ENCODE results near the gene PRPF40B. TPM values are rescaled to one million over a fixed set of nuclear protein-coding genes. Genes with fewer than 3 reads are reported as not detected.

Gene PRPF40B
- total and polyA plus RNA-seq, 9 of the 15 experiments (the other 6 are each of a cell fraction or from before 2014, with no cell fraction given): 0.55 to 10.6 (median 4.8) TPM

DNA sequence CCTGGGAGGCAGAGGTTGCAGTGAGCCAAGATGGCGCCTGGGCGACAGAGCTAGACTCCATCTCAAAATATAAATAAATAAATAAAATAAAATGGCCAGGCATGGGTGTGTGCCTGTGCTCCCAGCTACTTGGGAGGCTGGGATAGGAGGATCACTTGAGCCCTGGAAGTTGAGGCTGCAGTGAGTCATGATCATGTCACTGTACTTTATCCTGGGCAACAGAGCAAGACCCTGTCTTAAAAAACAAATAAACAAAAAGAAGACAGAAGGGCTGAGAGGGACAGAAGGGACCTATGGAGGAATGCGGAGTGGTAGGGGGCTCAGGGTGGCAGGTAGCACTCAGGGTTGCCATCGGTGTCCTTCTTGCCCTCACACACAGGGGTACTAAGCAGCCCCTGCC is 40.8 kb downstream of the PRPF40B start:
- Histone ChIP-seq H3K9ac (ENCODE audit: insufficient read depth in 1 of 2, low read depth in 2 of 2, low read length in 2 of 2) (no peak overlapping the region; a peak in 1 of 4 replicates), H3K4me3 (no peak overlapping the region), H3K9me1 (ENCODE audit: control insufficient read depth, insufficient read depth, low read length) (no peaks in the 10 kb centered on the region), H2AFZ (ENCODE audit: low read depth, low read length) (no peak overlapping the region), H3K79me2 (ENCODE audit: control insufficient read depth, insufficient read depth, low read length) (no peaks in the 10 kb centered on the region), H3K4me2 (ENCODE audit: insufficient read depth, low read length) (no peak overlapping the region), H4K20me1 (replicated peaks; ENCODE audit: control insufficient read depth, insufficient read depth, low read length) (no peaks in the 10 kb centered on the region), H3K36me3 (ENCODE audit: control insufficient read depth, insufficient read depth, low read length) (peaks cover 10% of the 10 kb centered on the region; the same call in 1 of the 3 replicates), H3K27me3 (ENCODE audit: control insufficient read depth in 2 of 2, insufficient read depth in 2 of 2, low read length in 2 of 2) (no peaks in the 10 kb centered on the region), H3K4me1 (replicated peaks in 1 of 2; ENCODE audit: control insufficient read depth in 2 of 2, insufficient read depth in 2 of 2, low read length in 2 of 2) (peaks cover 13 to 26% of the 10 kb centered on the region in 2 experiments; a peak in 4 of 5 replicates), H3K27ac (ENCODE audit: extremely low read depth, low read depth, low read length) (peak overlapping the region; percentile 95; the same call in 2 of the 3 replicates), H3K9me3 (replicated peaks; ENCODE audit: control insufficient read depth, insufficient read depth, low read depth, low read length) (no peaks in the 10 kb centered on the region)
- FAIRE-seq (no peak), DNase-seq (ENCODE audit: extremely low read depth in 1 of 4, low spot score in 3 of 4) (no peak), ATAC-seq (no peak)
- BruUV-seq (replicated peaks): no TSS peak
- intact Hi-C loops (cut with micrococcal nuclease) (no loop called here), in situ Hi-C loops (cut with MboI) (no loop called here)
- ChIA-PET POLR2A (interaction anchor here (1.2 to 1.9 kb wide), 4 partner anchors 9 to 39 kb away, joined by 4 to 16 read pairs (median 6); no protein-coding TSS in a partner anchor), CTCF (ENCODE audit: low intra/inter-chr PET ratio) (no interaction called here)
- 84% methylated on average over 4 of the region's 4 CpGs for WGBS (ENCODE audit: insufficient coverage, low coverage, missing lambda C conversion rate)
- no peak for TF ChIP-seq ZBTB8A (IDR thresholded peaks at IDR 0.05; ENCODE audit: partially characterized antibody)
- TF ChIP-seq CHD4 (IDR thresholded peaks at IDR 0.05; ENCODE audit: insufficient read depth, insufficient replicate concordance, low read depth, low read length, poor library complexity, severe bottlenecking): no peak
- no peak for TF ChIP-seq BRCA1 (IDR thresholded peaks at IDR 0.05)
- no peak for TF ChIP-seq BRCA1 (CRISPR knock-in tag; IDR thresholded peaks at IDR 0.05)
- TF ChIP-seq SREBF2 (CRISPR knock-in tag; IDR thresholded peaks at IDR 0.05): no peak
- TF ChIP-seq FOSL1 (tag; conservative IDR thresholded peaks at IDR 0.05): peak; percentile 65
- TF ChIP-seq, protein P1, sequence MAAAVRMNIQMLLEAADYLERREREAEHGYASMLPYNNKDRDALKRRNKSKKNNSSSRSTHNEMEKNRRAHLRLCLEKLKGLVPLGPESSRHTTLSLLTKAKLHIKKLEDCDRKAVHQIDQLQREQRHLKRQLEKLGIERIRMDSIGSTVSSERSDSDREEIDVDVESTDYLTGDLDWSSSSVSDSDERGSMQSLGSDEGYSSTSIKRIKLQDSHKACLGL (CRISPR knock-in tag; IDR thresholded peaks at IDR 0.05; ENCODE audit: borderline replicate concordance, poor library complexity, severe bottlenecking): no peak
- no peak for TF ChIP-seq NCOR1 (IDR thresholded peaks at IDR 0.05)
- no peak for TF ChIP-seq PCBP2 (IDR thresholded peaks at IDR 0.05; ENCODE audit: low read depth, low read length, poor library complexity, severe bottlenecking)
- TF ChIP-seq, protein P2, sequence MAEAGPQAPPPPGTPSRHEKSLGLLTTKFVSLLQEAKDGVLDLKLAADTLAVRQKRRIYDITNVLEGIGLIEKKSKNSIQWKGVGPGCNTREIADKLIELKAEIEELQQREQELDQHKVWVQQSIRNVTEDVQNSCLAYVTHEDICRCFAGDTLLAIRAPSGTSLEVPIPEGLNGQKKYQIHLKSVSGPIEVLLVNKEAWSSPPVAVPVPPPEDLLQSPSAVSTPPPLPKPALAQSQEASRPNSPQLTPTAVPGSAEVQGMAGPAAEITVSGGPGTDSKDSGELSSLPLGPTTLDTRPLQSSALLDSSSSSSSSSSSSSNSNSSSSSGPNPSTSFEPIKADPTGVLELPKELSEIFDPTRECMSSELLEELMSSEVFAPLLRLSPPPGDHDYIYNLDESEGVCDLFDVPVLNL (CRISPR knock-in tag; IDR thresholded peaks at IDR 0.05; ENCODE audit: low read depth): no peak
- TF ChIP-seq TCF7 (IDR thresholded peaks at IDR 0.05; ENCODE audit: borderline replicate concordance): no peak
- TF ChIP-seq FOXK1 (CRISPR knock-in tag; IDR thresholded peaks at IDR 0.05; ENCODE audit: borderline replicate concordance): no peak
- TF ChIP-seq ARNT (IDR thresholded peaks at IDR 0.05): no peak
- TF ChIP-seq RNF2 (IDR thresholded peaks at IDR 0.05): no peak
- no peak for TF ChIP-seq ZFP1 (CRISPR knock-in tag; IDR thresholded peaks at IDR 0.05)
- TF ChIP-seq, protein P3, sequence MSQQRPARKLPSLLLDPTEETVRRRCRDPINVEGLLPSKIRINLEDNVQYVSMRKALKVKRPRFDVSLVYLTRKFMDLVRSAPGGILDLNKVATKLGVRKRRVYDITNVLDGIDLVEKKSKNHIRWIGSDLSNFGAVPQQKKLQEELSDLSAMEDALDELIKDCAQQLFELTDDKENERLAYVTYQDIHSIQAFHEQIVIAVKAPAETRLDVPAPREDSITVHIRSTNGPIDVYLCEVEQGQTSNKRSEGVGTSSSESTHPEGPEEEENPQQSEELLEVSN (IDR thresholded peaks at IDR 0.05; ENCODE audit: borderline replicate concordance in 1 of 2, extremely low read depth in 1 of 2, insufficient read depth in 1 of 2, insufficient read length in 1 of 2, low read depth in 1 of 2, low read length in 1 of 2, poor library complexity in 1 of 2, severe bottlenecking in 1 of 2): no peak
- 0 out of 2 replicates have a peak, but pooled peaks have one; percentile 41 for TF ChIP-seq BCOR (IDR thresholded peaks at IDR 0.05)
- no peak for TF ChIP-seq LARP7 (IDR thresholded peaks at IDR 0.05)
- no peak for TF ChIP-seq TRIM24 (IDR thresholded peaks at IDR 0.05)
- no peak for TF ChIP-seq SMARCB1 (IDR thresholded peaks at IDR 0.05; ENCODE audit: insufficient read length, low read depth)
- TF ChIP-seq HEY1 (CRISPR knock-in tag; IDR thresholded peaks at IDR 0.05; ENCODE audit: borderline replicate concordance): no peak
- TF ChIP-seq ZNF121 (CRISPR knock-in tag; conservative IDR thresholded peaks at IDR 0.05): peak; percentile 85
- TF ChIP-seq EP300 (IDR thresholded peaks at IDR 0.05; ENCODE audit: low read length): no peak

Measured in K562 (cell line).